Endothelial cell of umbilical vein (primary cell): ENCODE measurements around the gene NTS.

Source experiments
- CTCF ChIP-seq, 2 donors: IDR thresholded peaks; 1 replicate in 1 of 2; 2 replicates in 1 of 2; pipeline ENCODE4 v1.5.1; 2011; ENCODE audit warnings: low read length in 2 of 2, mild to moderate bottlenecking in 2 of 2, moderate library complexity in 2 of 2, control low read depth in 1 of 2, inconsistent platforms in 1 of 2, low read depth in 1 of 2; ENCODE audit not compliant: insufficient read depth in 1 of 2; ENCODE audit errors: extremely low read depth in 1 of 2
- EZH2 ChIP-seq: IDR thresholded peaks from 2 replicates; pipeline ENCODE4 v1.6.1; 2012; ENCODE audit warnings: borderline replicate concordance, low read depth, mild to moderate bottlenecking, moderate library complexity, low read length, inconsistent platforms; ENCODE audit not compliant: severe bottlenecking
- FOS ChIP-seq: IDR thresholded peaks from 2 replicates; pipeline ENCODE4 v1.6.1; 2011; ENCODE audit warnings: mild to moderate bottlenecking, low read length, moderate library complexity, borderline replicate concordance; ENCODE audit not compliant: insufficient read depth
- JUN ChIP-seq: IDR thresholded peaks from 2 replicates; pipeline ENCODE4 v1.6.1; 2011; ENCODE audit warnings: borderline replicate concordance, low read depth; ENCODE audit not compliant: insufficient read length, insufficient read depth
- MAX ChIP-seq: IDR thresholded peaks from 2 replicates; pipeline ENCODE4 v1.6.1; 2011; ENCODE audit not compliant: insufficient read depth, insufficient read length
- MYC ChIP-seq: IDR thresholded peaks from one replicate; pipeline ENCODE4 v1.6.1; 2011; ENCODE audit warnings: mild to moderate bottlenecking, low read depth, low read length
- POLR2A ChIP-seq: IDR thresholded peaks from 2 replicates; pipeline ENCODE4 v1.6.1; 2012; ENCODE audit warnings: low read depth, mild to moderate bottlenecking, control low read depth, low read length
- POLR2AphosphoS5 ChIP-seq: IDR thresholded peaks from 2 replicates; pipeline ENCODE4 v1.6.1; 2012; ENCODE audit warnings: low read depth, mild to moderate bottlenecking, control low read depth, low read length, moderate library complexity; ENCODE audit not compliant: insufficient read depth

- TF ChIP-seq CTCF (IDR thresholded peaks at IDR 0.05; ENCODE audit: extremely low read depth in 1 of 2, insufficient read depth in 1 of 2, low read depth in 1 of 2, low read length in 2 of 2) (no peak), FOS (no peak), MAX (no peak), POLR2AphosphoS5 (no peak), POLR2A (no peak), MYC (no peak), EZH2 (no peak), JUN (no peak)
Measured at GRCh38 chr12:85833579-85833978, 40.5 kb upstream of the NTS start.
